Vagina (tissue), 2 donors: Measurements from ENCODE around the gene ABCG1.

ENCODE experiments used
- POLR2A ChIP-seq, 2 donors: fragments of 450-650 bp; IDR thresholded peaks; one replicate each; pipeline ENCODE4 v1.6.1; 2017; ENCODE audit warnings: antibody characterized with exemption in 2 of 2, mild to moderate bottlenecking in 2 of 2, moderate library complexity in 2 of 2
- TF ChIP-seq, protein P1 (sequence below), 3 experiments: fragments of 450-650 bp in 2 of 3; fragments of 200-600 bp in 1 of 3; sonication (generic) in 1 of 3; IDR thresholded peaks; one replicate each; pipeline ENCODE4 v1.5.1; 2017 to 2019; ENCODE audit warnings: antibody characterized with exemption in 3 of 3, mild to moderate bottlenecking in 2 of 3, moderate library complexity in 2 of 3

DNA sequence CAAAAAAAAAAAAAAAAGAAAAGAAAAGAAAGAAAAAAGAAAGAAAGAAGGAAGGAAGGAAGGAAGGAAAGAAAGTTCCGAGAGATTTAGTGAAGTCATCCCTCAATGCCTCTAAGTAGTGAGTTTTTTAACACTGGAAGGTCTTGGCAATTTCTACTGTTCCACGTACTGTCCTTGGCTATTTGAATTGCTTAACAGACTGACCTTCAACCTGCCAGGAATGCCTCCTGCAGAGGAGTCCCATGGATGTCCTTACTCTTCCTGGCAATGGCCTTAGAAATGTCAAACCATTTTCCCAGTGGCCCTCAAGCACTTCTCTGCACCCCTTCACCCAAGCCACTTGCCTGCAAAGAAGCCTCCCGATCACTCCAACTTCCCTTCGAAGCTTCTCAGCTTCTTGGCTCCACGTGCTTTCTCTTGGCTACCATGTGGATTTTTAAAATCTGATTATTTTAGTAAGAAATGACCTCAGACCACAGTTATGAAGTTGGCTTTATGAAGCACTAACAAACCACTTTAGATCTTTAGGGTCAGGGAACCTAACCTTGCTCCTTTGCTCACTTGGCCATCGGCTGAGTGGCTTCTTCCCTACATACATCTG, 43.7 kb upstream of the ABCG1 start:
- TF ChIP-seq, protein P1, sequence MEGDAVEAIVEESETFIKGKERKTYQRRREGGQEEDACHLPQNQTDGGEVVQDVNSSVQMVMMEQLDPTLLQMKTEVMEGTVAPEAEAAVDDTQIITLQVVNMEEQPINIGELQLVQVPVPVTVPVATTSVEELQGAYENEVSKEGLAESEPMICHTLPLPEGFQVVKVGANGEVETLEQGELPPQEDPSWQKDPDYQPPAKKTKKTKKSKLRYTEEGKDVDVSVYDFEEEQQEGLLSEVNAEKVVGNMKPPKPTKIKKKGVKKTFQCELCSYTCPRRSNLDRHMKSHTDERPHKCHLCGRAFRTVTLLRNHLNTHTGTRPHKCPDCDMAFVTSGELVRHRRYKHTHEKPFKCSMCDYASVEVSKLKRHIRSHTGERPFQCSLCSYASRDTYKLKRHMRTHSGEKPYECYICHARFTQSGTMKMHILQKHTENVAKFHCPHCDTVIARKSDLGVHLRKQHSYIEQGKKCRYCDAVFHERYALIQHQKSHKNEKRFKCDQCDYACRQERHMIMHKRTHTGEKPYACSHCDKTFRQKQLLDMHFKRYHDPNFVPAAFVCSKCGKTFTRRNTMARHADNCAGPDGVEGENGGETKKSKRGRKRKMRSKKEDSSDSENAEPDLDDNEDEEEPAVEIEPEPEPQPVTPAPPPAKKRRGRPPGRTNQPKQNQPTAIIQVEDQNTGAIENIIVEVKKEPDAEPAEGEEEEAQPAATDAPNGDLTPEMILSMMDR (IDR thresholded peaks at IDR 0.05), result no peak
- no peak for TF ChIP-seq POLR2A (IDR thresholded peaks at IDR 0.05)
